OCI-LY7 (cell line): ENCODE measurements around the gene UBE2G2. TPM values are rescaled to one million over a fixed set of nuclear protein-coding genes. Genes with fewer than 3 reads are reported as not detected.

Experiments used
- total RNA-seq, 2 experiments: library from RNA; depleted of rRNA in 1 of 2; stranded (reverse); fragments of >200 nt in 1 of 2; shearing (Covaris generic) in 1 of 2; gene quantifications; 2 replicates each; pipeline ENCODE4 v1.2.3, GENCODE V29; 2014 to 2022

UBE2G2 gene
- total RNA-seq, 2 experiments from 2014 or later = 104 to 141 TPM

Other genes starting within 250 kb of the UBE2G2 start
- not detected in 2 replicates for gene KRTAP10-3, start 243.0 kb downstream of the UBE2G2 start, total RNA-seq (2014; rRNA removed; shearing (Covaris generic))
- gene KRTAP10-3, start 243.0 kb downstream of the UBE2G2 start, total RNA-seq (2022) = not detected in 2 replicates
- not detected in 2 replicates for gene KRTAP10-4, start 228.1 kb downstream of the UBE2G2 start, total RNA-seq (2014; rRNA removed; shearing (Covaris generic))
- not detected in 2 replicates for gene KRTAP10-4, start 228.1 kb downstream of the UBE2G2 start, total RNA-seq (2022)
- not detected in 2 replicates for gene KRTAP10-5, start 221.2 kb downstream of the UBE2G2 start, total RNA-seq (2014; rRNA removed; shearing (Covaris generic))
- gene KRTAP10-5, start 221.2 kb downstream of the UBE2G2 start, total RNA-seq (2022) = not detected in 2 replicates
- not detected in 2 replicates for gene KRTAP10-6, start 209.3 kb downstream of the UBE2G2 start, total RNA-seq (2014; rRNA removed; shearing (Covaris generic))
- gene KRTAP10-6, start 209.3 kb downstream of the UBE2G2 start, total RNA-seq (2022) = not detected in 2 replicates
- not detected in 2 replicates for gene KRTAP10-7, start 201.2 kb downstream of the UBE2G2 start, total RNA-seq (2014; rRNA removed; shearing (Covaris generic))
- not detected in 2 replicates for gene KRTAP10-7, start 201.2 kb downstream of the UBE2G2 start, total RNA-seq (2022)
- gene KRTAP10-8, start 189.7 kb downstream of the UBE2G2 start, total RNA-seq (2014; rRNA removed; shearing (Covaris generic)) = not detected in 2 replicates
- not detected in 2 replicates for gene KRTAP10-8, start 189.7 kb downstream of the UBE2G2 start, total RNA-seq (2022)
- gene KRTAP10-9, start 174.7 kb downstream of the UBE2G2 start, total RNA-seq (2014; rRNA removed; shearing (Covaris generic)) = not detected in 2 replicates
- gene KRTAP10-9, start 174.7 kb downstream of the UBE2G2 start, total RNA-seq (2022) = not detected in 2 replicates
- gene KRTAP10-10, start 164.5 kb downstream of the UBE2G2 start, total RNA-seq (2014; rRNA removed; shearing (Covaris generic)) = not detected in 2 replicates
- not detected in 2 replicates for gene KRTAP10-10, start 164.5 kb downstream of the UBE2G2 start, total RNA-seq (2022)
- gene KRTAP10-11, start 155.4 kb downstream of the UBE2G2 start, total RNA-seq (2014; rRNA removed; shearing (Covaris generic)) = not detected in 2 replicates
- not detected in 2 replicates for gene KRTAP10-11, start 155.4 kb downstream of the UBE2G2 start, total RNA-seq (2022)
- gene KRTAP12-4, start 147.2 kb downstream of the UBE2G2 start, total RNA-seq (2014; rRNA removed; shearing (Covaris generic)) = not detected in 2 replicates
- not detected in 2 replicates for gene KRTAP12-4, start 147.2 kb downstream of the UBE2G2 start, total RNA-seq (2022)
- gene KRTAP12-3, start 143.9 kb downstream of the UBE2G2 start, total RNA-seq (2014; rRNA removed; shearing (Covaris generic)) = not detected in 2 replicates
- gene KRTAP12-3, start 143.9 kb downstream of the UBE2G2 start, total RNA-seq (2022) = not detected in 2 replicates
- not detected in 2 replicates for gene KRTAP12-2, start 134.9 kb downstream of the UBE2G2 start, total RNA-seq (2014; rRNA removed; shearing (Covaris generic))
- not detected in 2 replicates for gene KRTAP12-2, start 134.9 kb downstream of the UBE2G2 start, total RNA-seq (2022)
- not detected in 2 replicates for gene KRTAP12-1, start 119.7 kb downstream of the UBE2G2 start, total RNA-seq (2014; rRNA removed; shearing (Covaris generic))
- gene KRTAP12-1, start 119.7 kb downstream of the UBE2G2 start, total RNA-seq (2022) = not detected in 2 replicates
- gene KRTAP10-12, start 104.6 kb downstream of the UBE2G2 start, total RNA-seq (2014; rRNA removed; shearing (Covaris generic)) = not detected in 2 replicates
- not detected in 2 replicates for gene KRTAP10-12, start 104.6 kb downstream of the UBE2G2 start, total RNA-seq (2022)
- not detected in 2 replicates for gene TSPEAR, start 90.2 kb downstream of the UBE2G2 start, total RNA-seq (2014; rRNA removed; shearing (Covaris generic))
- not detected in 2 replicates for gene TSPEAR, start 90.2 kb downstream of the UBE2G2 start, total RNA-seq (2022)
- gene SUMO3, start 16.2 kb upstream of the UBE2G2 start, total RNA-seq (2014; rRNA removed; shearing (Covaris generic)) = 59.5 and 60.3 TPM in 2 replicates
- 85.5 and 94.6 TPM in 2 replicates for gene SUMO3, start 16.2 kb upstream of the UBE2G2 start, total RNA-seq (2022)
- gene PTTG1IP, start 71.9 kb upstream of the UBE2G2 start, total RNA-seq (2014; rRNA removed; shearing (Covaris generic)) = 38.3 and 38.9 TPM in 2 replicates
- gene PTTG1IP, start 71.9 kb upstream of the UBE2G2 start, total RNA-seq (2022) = 56.3 and 58.1 TPM in 2 replicates
- 4.2 and 11.6 TPM in 2 replicates for gene ITGB2, start 119.1 kb upstream of the UBE2G2 start, total RNA-seq (2014; rRNA removed; shearing (Covaris generic))
- 60.8 and 78.9 TPM in 2 replicates for gene ITGB2, start 119.1 kb upstream of the UBE2G2 start, total RNA-seq (2022)
- 18.6 and 37.0 TPM in 2 replicates for gene SLX9, start 138.2 kb upstream of the UBE2G2 start, total RNA-seq (2014; rRNA removed; shearing (Covaris generic))
- 53.3 and 61.6 TPM in 2 replicates for gene SLX9, start 138.2 kb upstream of the UBE2G2 start, total RNA-seq (2022)